Endothelial cell of umbilical vein (primary cell): Measurements from ENCODE around the gene SNAPC4. TPM values are rescaled to one million over a fixed set of nuclear protein-coding genes. Genes with fewer than 3 reads are reported as not detected.

Experiments used
- BruUV-seq: library from RNA; stranded (reverse); fragments of 400-500 nt; replicated peaks from 2 replicates; lab custom pipeline; 2021; lab: Mats Ljungman, UMichigan
- CTCF ChIA-PET: fragments of 300-600, 350-600 bp; sonication (Branson Sonifier 250); formaldehyde crosslinking; loops from one replicate; lab custom pipeline; 2021; ENCODE audit warnings: antibody characterized with exemption, inconsistent platforms; lab: Charles Lee
- POLR2A ChIA-PET: fragments of 300-600, 350-600 bp; sonication (Branson Sonifier 250); formaldehyde crosslinking; loops from one replicate; lab custom pipeline; 2021; ENCODE audit warnings: antibody characterized with exemption, inconsistent platforms; lab: Charles Lee
- DNase-seq: peaks from one replicate; pipeline ENCODE4 v3.0.0-alpha.2; 2011; ENCODE audit warnings: low read depth, low spot score
- FAIRE-seq: peaks from 2 replicates; lab custom pipeline; 2011; peaks lifted over from hg19 to GRCh38; lab: Jason Lieb, UNC
- H2AFZ ChIP-seq: 2 replicates; pipeline ENCODE4 v1.6.0; 2012; ENCODE audit warnings: low read depth, low read length, control low read depth, inconsistent platforms
- H3K27ac ChIP-seq: 2 replicates; pipeline ENCODE4 v1.5.1; 2011; ENCODE audit warnings: low read depth, mild to moderate bottlenecking, control low read depth, low read length, moderate library complexity; ENCODE audit not compliant: insufficient read depth
- H3K27me3 ChIP-seq, 2 experiments: 2 replicates each; pipeline versions ENCODE4 v1.6.0 to v1.6.1; 2011; ENCODE audit warnings: low read length in 2 of 2, mixed read lengths in 1 of 2; ENCODE audit not compliant: control insufficient read depth in 2 of 2, insufficient read depth in 2 of 2
- H3K36me3 ChIP-seq, 2 experiments: 2 replicates in 1 of 2; 3 replicates in 1 of 2; pipeline ENCODE4 v1.5.1; 2011; ENCODE audit warnings: low read length in 2 of 2, mild to moderate bottlenecking in 1 of 2, moderate library complexity in 1 of 2; ENCODE audit not compliant: control insufficient read depth in 2 of 2, insufficient read depth in 2 of 2; ENCODE audit errors: extremely low read depth in 1 of 2
- H3K4me1 ChIP-seq: 3 replicates; pipeline ENCODE4 v1.5.1; 2011; ENCODE audit warnings: mild to moderate bottlenecking, low read length; ENCODE audit not compliant: control insufficient read depth, insufficient read depth; ENCODE audit errors: extremely low read depth
- H3K4me2 ChIP-seq: 2 replicates; pipeline ENCODE4 v1.6.1; 2011; ENCODE audit warnings: low read length, control low read depth, mixed read lengths; ENCODE audit not compliant: insufficient read depth
- H3K4me3 ChIP-seq, 3 experiments: fragments of 200-600 bp in 1 of 3; sonication (generic), shearing (Covaris generic) in 1 of 3; replicated peaks in 1 of 3; 2 replicates each; pipeline ENCODE4 v1.5.1; 2011 to 2016; ENCODE audit warnings: control low read depth in 3 of 3, low read length in 3 of 3, mild to moderate bottlenecking in 2 of 3, inconsistent platforms in 1 of 3, low read depth in 1 of 3, moderate library complexity in 1 of 3; ENCODE audit not compliant: insufficient read depth in 1 of 3
- H3K79me2 ChIP-seq: 2 replicates; pipeline ENCODE4 v1.6.0; 2012; ENCODE audit warnings: low read length, inconsistent platforms; ENCODE audit not compliant: control insufficient read depth, insufficient read depth
- H3K9ac ChIP-seq: replicated peaks from 2 replicates; pipeline ENCODE3; 2011; ENCODE audit warnings: low read length, control low read depth; ENCODE audit not compliant: insufficient read depth; ENCODE audit errors: extremely low read depth
- H3K9me1 ChIP-seq: replicated peaks from 3 replicates; pipeline ENCODE4 v1.6.0; 2011; ENCODE audit warnings: mild to moderate bottlenecking, low read length; ENCODE audit not compliant: control insufficient read depth, insufficient read depth; ENCODE audit errors: extremely low read depth
- H3K9me3 ChIP-seq: replicated peaks from 2 replicates; pipeline ENCODE4 v1.5.1; 2012; ENCODE audit warnings: low read length, inconsistent platforms; ENCODE audit not compliant: control insufficient read depth, insufficient read depth
- H4K20me1 ChIP-seq: replicated peaks from 2 replicates; pipeline ENCODE3; 2011; ENCODE audit warnings: mild to moderate bottlenecking, low read length; ENCODE audit not compliant: control insufficient read depth, insufficient read depth; ENCODE audit errors: extremely low read depth
- EZH2 ChIP-seq: IDR thresholded peaks from 2 replicates; pipeline ENCODE4 v1.6.1; 2012; ENCODE audit warnings: borderline replicate concordance, low read depth, mild to moderate bottlenecking, moderate library complexity, low read length, inconsistent platforms; ENCODE audit not compliant: severe bottlenecking
- FOS ChIP-seq: IDR thresholded peaks from 2 replicates; pipeline ENCODE4 v1.6.1; 2011; ENCODE audit warnings: mild to moderate bottlenecking, low read length, moderate library complexity, borderline replicate concordance; ENCODE audit not compliant: insufficient read depth
- GATA2 ChIP-seq: IDR thresholded peaks from 2 replicates; pipeline ENCODE4 v1.7.0; 2011; ENCODE audit warnings: low read depth, mild to moderate bottlenecking, moderate library complexity, mixed read lengths, low read length; ENCODE audit not compliant: insufficient read length, insufficient read depth
- JUN ChIP-seq: IDR thresholded peaks from 2 replicates; pipeline ENCODE4 v1.6.1; 2011; ENCODE audit warnings: borderline replicate concordance, low read depth; ENCODE audit not compliant: insufficient read length, insufficient read depth
- MYC ChIP-seq: IDR thresholded peaks from one replicate; pipeline ENCODE4 v1.6.1; 2011; ENCODE audit warnings: mild to moderate bottlenecking, low read depth, low read length
- POLR2A ChIP-seq: IDR thresholded peaks from 2 replicates; pipeline ENCODE4 v1.6.1; 2012; ENCODE audit warnings: low read depth, mild to moderate bottlenecking, control low read depth, low read length
- POLR2AphosphoS5 ChIP-seq: IDR thresholded peaks from 2 replicates; pipeline ENCODE4 v1.6.1; 2012; ENCODE audit warnings: low read depth, mild to moderate bottlenecking, control low read depth, low read length, moderate library complexity; ENCODE audit not compliant: insufficient read depth
- dilution Hi-C: fragments of 300-500 bp; cut with MboI; formaldehyde crosslinking; loops from one replicate; pipeline ENCODE4 v1.15.0; 2019; ENCODE audit warnings: low sequenced_read_pairs; ENCODE audit not compliant: extremely low pct_ligation_motif_present
- intact Hi-C: fragments of 100-400 bp; cut with micrococcal nuclease; formaldehyde crosslinking; loops from one replicate; pipeline ENCODE4 v1.10.0; 2022
- polyA plus RNA-seq, 4 experiments: library from polyadenylated mRNA; depleted of rRNA in 3 of 4; stranded (reverse) in 3 of 4; unstranded in 1 of 4; fragments of >200 nt; gene quantifications; 2 replicates each; pipeline versions ENCODE4 v1.2.1 to v1.2.3, GENCODE V29; 2011 to 2012; ENCODE audit warnings: missing spikeins in 1 of 4
- total RNA-seq: library from RNA; stranded (reverse); gene quantifications from 2 replicates; pipeline ENCODE4 v1.2.3, GENCODE V29; 2021
- TF ChIP-seq, protein P1 (sequence below): IDR thresholded peaks from 2 replicates; pipeline ENCODE4 v1.6.1; 2011; ENCODE audit not compliant: insufficient read depth, insufficient read length
- TF ChIP-seq, protein P2 (sequence below), 2 donors: IDR thresholded peaks; 1 replicate in 1 of 2; 2 replicates in 1 of 2; pipeline ENCODE4 v1.5.1; 2011; ENCODE audit warnings: low read length in 2 of 2, mild to moderate bottlenecking in 2 of 2, moderate library complexity in 2 of 2, control low read depth in 1 of 2, inconsistent platforms in 1 of 2, low read depth in 1 of 2; ENCODE audit not compliant: insufficient read depth in 1 of 2; ENCODE audit errors: extremely low read depth in 1 of 2

Gene SNAPC4
- total and polyA plus RNA-seq, 2 donors (not counting 3 experiments of a cell fraction or from before 2014, with no cell fraction given) = 6.7 to 17.5 TPM

DNA sequence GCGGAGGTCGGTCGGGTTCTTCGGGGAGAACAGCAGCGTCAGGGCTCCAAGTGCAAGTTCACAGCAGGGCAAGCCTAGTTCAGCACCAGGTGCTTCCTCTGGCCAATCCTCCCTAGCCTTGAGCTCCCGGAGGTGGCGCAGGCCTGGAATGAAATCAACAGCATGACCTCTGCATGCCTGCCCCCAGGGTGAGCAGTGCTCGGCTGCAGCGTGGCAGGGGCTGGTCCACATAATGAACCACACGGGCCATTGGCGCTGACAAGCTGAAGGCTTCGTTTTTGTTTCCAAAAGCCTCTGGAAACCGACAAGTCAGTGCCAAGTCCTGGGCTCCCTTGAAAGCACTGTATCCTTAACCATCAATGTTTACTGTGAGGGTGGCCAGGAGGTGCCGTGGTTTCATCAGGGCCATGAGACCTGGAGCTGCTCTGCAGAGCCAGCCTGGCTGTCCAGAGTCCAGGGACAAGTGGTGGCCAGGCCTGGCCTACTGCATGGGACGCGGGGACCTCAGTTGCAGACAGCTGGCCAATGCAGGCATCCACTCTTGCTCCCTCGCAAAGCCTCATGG is 41.8 kb upstream of the SNAPC4 start:
- Histone ChIP-seq H3K27me3 (no peaks in the 10 kb centered on the region), H3K27ac (no peak overlapping the region), H3K9me1 (no peaks in the 10 kb centered on the region), H3K9ac (no peak overlapping the region), H3K36me3 (peaks cover 12 to 44% of the 10 kb centered on the region in 2 experiments), H4K20me1 (no peaks in the 10 kb centered on the region), H2AFZ (no peak overlapping the region), H3K4me3 (no peak overlapping the region), H3K79me2 (peaks cover 27% of the 10 kb centered on the region), H3K4me1 (peaks cover 12% of the 10 kb centered on the region), H3K9me3 (no peaks in the 10 kb centered on the region), H3K4me2 (no peak overlapping the region)
- intact Hi-C loops (no loop called here), dilution Hi-C loops (no loop called here)
- ChIA-PET POLR2A (no interaction called here), CTCF (no interaction called here)
- no peak for TF ChIP-seq GATA2
- no peak for TF ChIP-seq POLR2A
- no peak for TF ChIP-seq JUN
- no peak for TF ChIP-seq FOS
- TF ChIP-seq, protein P1, sequence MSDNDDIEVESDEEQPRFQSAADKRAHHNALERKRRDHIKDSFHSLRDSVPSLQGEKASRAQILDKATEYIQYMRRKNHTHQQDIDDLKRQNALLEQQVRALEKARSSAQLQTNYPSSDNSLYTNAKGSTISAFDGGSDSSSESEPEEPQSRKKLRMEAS = no peak
- no peak for TF ChIP-seq POLR2AphosphoS5
- TF ChIP-seq, protein P2, sequence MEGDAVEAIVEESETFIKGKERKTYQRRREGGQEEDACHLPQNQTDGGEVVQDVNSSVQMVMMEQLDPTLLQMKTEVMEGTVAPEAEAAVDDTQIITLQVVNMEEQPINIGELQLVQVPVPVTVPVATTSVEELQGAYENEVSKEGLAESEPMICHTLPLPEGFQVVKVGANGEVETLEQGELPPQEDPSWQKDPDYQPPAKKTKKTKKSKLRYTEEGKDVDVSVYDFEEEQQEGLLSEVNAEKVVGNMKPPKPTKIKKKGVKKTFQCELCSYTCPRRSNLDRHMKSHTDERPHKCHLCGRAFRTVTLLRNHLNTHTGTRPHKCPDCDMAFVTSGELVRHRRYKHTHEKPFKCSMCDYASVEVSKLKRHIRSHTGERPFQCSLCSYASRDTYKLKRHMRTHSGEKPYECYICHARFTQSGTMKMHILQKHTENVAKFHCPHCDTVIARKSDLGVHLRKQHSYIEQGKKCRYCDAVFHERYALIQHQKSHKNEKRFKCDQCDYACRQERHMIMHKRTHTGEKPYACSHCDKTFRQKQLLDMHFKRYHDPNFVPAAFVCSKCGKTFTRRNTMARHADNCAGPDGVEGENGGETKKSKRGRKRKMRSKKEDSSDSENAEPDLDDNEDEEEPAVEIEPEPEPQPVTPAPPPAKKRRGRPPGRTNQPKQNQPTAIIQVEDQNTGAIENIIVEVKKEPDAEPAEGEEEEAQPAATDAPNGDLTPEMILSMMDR (IDR thresholded peaks at IDR 0.05; ENCODE audit: extremely low read depth in 1 of 2, insufficient read depth in 1 of 2, low read depth in 1 of 2, low read length in 2 of 2) = no peak
- no peak for TF ChIP-seq MYC
- TF ChIP-seq EZH2 = no peak
- FAIRE-seq (no peak), DNase-seq (no peak)
- no TSS peak for BruUV-seq
